Osteocyte (in vitro differentiated cells): ENCODE data around the gene USH1C. TPM values are rescaled to one million over a fixed set of nuclear protein-coding genes. Genes with fewer than 3 reads are reported as not detected.

Source experiments
- DNase-seq: peaks from one replicate; pipeline ENCODE4 v3.0.0; 2021; ENCODE audit warnings: mixed read lengths; ENCODE audit not compliant: unreplicated experiment; ENCODE audit errors: extremely low spot score
- H3K27ac Mint-ChIP-seq: one replicate; pipeline ENCODE4 v1.8.0; 2021; ENCODE audit warnings: mild to moderate bottlenecking, mixed read lengths; ENCODE audit not compliant: unreplicated experiment
- H3K27me3 Mint-ChIP-seq: one replicate; pipeline ENCODE4 v1.8.0; 2021; ENCODE audit warnings: mixed read lengths; ENCODE audit not compliant: unreplicated experiment
- H3K36me3 Mint-ChIP-seq: one replicate; pipeline ENCODE4 v1.8.0; 2021; ENCODE audit warnings: mixed read lengths; ENCODE audit not compliant: unreplicated experiment
- H3K4me1 Mint-ChIP-seq: one replicate; pipeline ENCODE4 v1.8.0; 2021; ENCODE audit warnings: mixed read lengths; ENCODE audit not compliant: unreplicated experiment
- H3K4me3 Mint-ChIP-seq: one replicate; pipeline ENCODE4 v1.8.0; 2021; ENCODE audit warnings: mild to moderate bottlenecking, moderate library complexity, mixed read lengths; ENCODE audit not compliant: unreplicated experiment
- H3K9me3 Mint-ChIP-seq: one replicate; pipeline ENCODE4 v1.8.0; 2021; ENCODE audit warnings: mixed read lengths; ENCODE audit not compliant: unreplicated experiment
- CTCF ChIP-seq: fragments of 200-600 bp; sonication (generic); IDR thresholded peaks from 2 replicates; pipeline ENCODE4 v1.5.0; 2021; ENCODE audit warnings: antibody characterized with exemption, mild to moderate bottlenecking, moderate library complexity
- total RNA-seq: library from RNA; stranded (reverse); gene quantifications from 2 replicates; pipeline ENCODE4 v1.2.1, GENCODE V29; 2021

USH1C gene
- total RNA-seq, 1 donor from 2014 or later: not detected

DNA sequence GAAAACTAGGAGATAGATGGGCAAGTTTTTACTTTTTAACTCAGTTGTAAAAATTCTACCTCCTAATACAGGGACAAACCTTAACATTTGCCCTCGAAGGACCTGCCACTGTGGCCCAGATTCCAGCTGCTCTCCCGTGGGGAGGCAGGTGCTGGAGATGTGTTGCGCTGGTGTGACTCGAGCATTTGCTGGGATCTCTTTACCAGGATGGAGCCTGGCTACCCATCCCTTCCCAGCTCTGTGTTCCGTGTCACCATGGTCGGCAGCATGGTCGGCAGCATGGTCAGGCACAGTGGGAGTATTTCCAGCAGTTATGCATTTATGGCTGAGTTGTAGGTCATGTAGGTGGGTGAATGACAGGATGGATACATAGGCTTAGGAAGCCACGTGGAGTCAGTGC lies 44.0 kb upstream of the USH1C start:
- H3K9me3 Mint-ChIP-seq: no peaks in the 10 kb centered on the region
- H3K27ac Mint-ChIP-seq: no peak overlapping the region
- no peak overlapping the region for H3K4me3 Mint-ChIP-seq
- TF ChIP-seq CTCF: no peak
- H3K36me3 Mint-ChIP-seq: no peaks in the 10 kb centered on the region
- DNase-seq: no peak
- peaks cover 17% of the 10 kb centered on the region for H3K27me3 Mint-ChIP-seq
- H3K4me1 Mint-ChIP-seq: no peaks in the 10 kb centered on the region

GRCh38 chr11:17585911-17586695 lies 41.9 kb upstream of the USH1C start:
- DNase-seq: no peak
- H3K4me3 Mint-ChIP-seq: no peak overlapping the region
- H3K27me3 Mint-ChIP-seq: peaks cover 28% of the 10 kb centered on the region
- no peaks in the 10 kb centered on the region for H3K4me1 Mint-ChIP-seq
- no peak for TF ChIP-seq CTCF
- no peaks in the 10 kb centered on the region for H3K36me3 Mint-ChIP-seq
- no peak overlapping the region for H3K27ac Mint-ChIP-seq
- H3K9me3 Mint-ChIP-seq: no peaks in the 10 kb centered on the region

DNA sequence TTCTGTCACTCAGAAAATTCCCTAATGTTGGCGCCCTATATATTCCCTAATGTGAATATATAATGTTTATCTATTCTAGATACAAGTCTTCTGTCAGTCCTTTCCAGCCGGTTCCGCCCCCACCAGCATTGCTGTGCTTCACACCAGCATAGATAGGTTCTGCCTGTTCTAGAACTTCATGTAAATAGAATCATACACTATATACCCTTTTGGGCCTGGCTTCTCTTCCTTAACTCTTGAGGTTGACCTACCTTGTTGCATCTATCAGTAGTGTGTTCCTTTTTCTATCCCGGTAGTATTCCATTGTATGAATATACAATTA lies 37.5 kb upstream of the USH1C start:
- H3K4me1 Mint-ChIP-seq: no peaks in the 10 kb centered on the region
- H3K9me3 Mint-ChIP-seq: no peaks in the 10 kb centered on the region
- no peaks in the 10 kb centered on the region for H3K36me3 Mint-ChIP-seq
- peaks cover 34% of the 10 kb centered on the region for H3K27me3 Mint-ChIP-seq
- TF ChIP-seq CTCF: no peak
- H3K4me3 Mint-ChIP-seq: no peak overlapping the region
- no peak overlapping the region for H3K27ac Mint-ChIP-seq
- no peak for DNase-seq

GRCh38 chr11:17581036-17581731 lies 37.0 kb upstream of the USH1C start:
- DNase-seq: no peak
- no peaks in the 10 kb centered on the region for H3K9me3 Mint-ChIP-seq
- H3K4me3 Mint-ChIP-seq: no peak overlapping the region
- no peak overlapping the region for H3K27ac Mint-ChIP-seq
- H3K4me1 Mint-ChIP-seq: no peaks in the 10 kb centered on the region
- peaks cover 31% of the 10 kb centered on the region for H3K27me3 Mint-ChIP-seq
- no peak for TF ChIP-seq CTCF
- no peaks in the 10 kb centered on the region for H3K36me3 Mint-ChIP-seq

DNA sequence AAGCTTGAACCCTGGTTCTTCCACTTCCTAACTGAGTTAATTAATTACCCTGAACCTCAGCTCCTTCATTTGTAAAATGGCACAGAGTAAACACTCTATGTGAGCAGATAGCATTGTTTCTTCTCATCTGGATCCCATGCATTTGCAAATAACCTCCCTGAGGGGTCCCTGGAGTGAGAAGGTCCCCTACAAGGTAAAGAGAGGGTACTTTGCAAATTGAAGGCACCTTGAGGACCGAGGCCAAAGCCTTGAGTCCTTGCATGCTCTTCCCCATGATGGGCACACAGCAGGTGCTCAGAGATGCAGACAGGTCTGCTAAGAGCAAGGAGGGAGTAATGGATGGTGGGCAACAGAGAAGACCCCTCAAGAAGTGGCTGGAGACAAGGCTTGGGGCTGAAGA lies 36.1 kb upstream of the USH1C start:
- no peaks in the 10 kb centered on the region for H3K4me1 Mint-ChIP-seq
- DNase-seq: no peak
- H3K4me3 Mint-ChIP-seq: no peak overlapping the region
- H3K27ac Mint-ChIP-seq: no peak overlapping the region
- peaks cover 26% of the 10 kb centered on the region for H3K27me3 Mint-ChIP-seq
- H3K36me3 Mint-ChIP-seq: no peaks in the 10 kb centered on the region
- no peak for TF ChIP-seq CTCF
- H3K9me3 Mint-ChIP-seq: no peaks in the 10 kb centered on the region
